Activated CD4-positive, alpha-beta T cell treated with anti-CD3 and anti-CD28 coated beads for 36 hours (primary cell): ENCODE results near the gene SAE1. TPM values are rescaled to one million over a fixed set of nuclear protein-coding genes. Genes with fewer than 3 reads are reported as not detected.

Source experiments
- ATAC-seq: fragments of 200-7000 bp; cut with Tn5 transposase; one replicate; pipeline ENCODE4 v1.10.0; 2021; ENCODE audit warnings: mild to moderate bottlenecking, moderate library complexity
- CTCF ChIA-PET: fragments of 350-600 bp; sonication (Branson Sonifier 250); formaldehyde crosslinking; loops from one replicate; lab custom pipeline; 2021; ENCODE audit warnings: antibody characterized with exemption; lab: Charles Lee
- POLR2A ChIA-PET: fragments of 350-600 bp; sonication (Branson Sonifier 250); formaldehyde crosslinking; loops from one replicate; lab custom pipeline; 2021; ENCODE audit warnings: antibody characterized with exemption, inconsistent platforms; lab: Charles Lee
- DNase-seq: peaks from one replicate; pipeline ENCODE4 v3.0.0-alpha.2; 2020
- H3K27ac Mint-ChIP-seq: one replicate; pipeline ENCODE4 v1.8.0; 2021; ENCODE audit warnings: mixed read lengths
- H3K27me3 Mint-ChIP-seq: one replicate; pipeline ENCODE4 v1.8.0; 2021; ENCODE audit warnings: mixed read lengths
- H3K36me3 Mint-ChIP-seq: one replicate; pipeline ENCODE4 v1.8.0; 2021; ENCODE audit warnings: low read depth, mixed read lengths
- H3K4me1 Mint-ChIP-seq: one replicate; pipeline ENCODE4 v1.8.0; 2021; ENCODE audit warnings: mixed read lengths
- H3K4me3 Mint-ChIP-seq: one replicate; pipeline ENCODE4 v1.8.0; 2021; ENCODE audit warnings: mild to moderate bottlenecking, moderate library complexity, mixed read lengths
- H3K9me3 Mint-ChIP-seq: one replicate; pipeline ENCODE4 v1.8.0; 2021; ENCODE audit warnings: low read depth, mixed read lengths
- intact Hi-C, 2 experiments: fragments of 100-400 bp; cut with DNase I in 1 of 2; cut with micrococcal nuclease in 1 of 2; formaldehyde crosslinking; loops; one replicate each; pipeline versions ENCODE4 v1.14.2 to v1.15.1; 2022 to 2024; cut with DNase I, micrococcal nuclease
- total RNA-seq, 2 experiments: library from RNA; stranded (reverse); gene quantifications; one replicate each; pipeline ENCODE4 v1.2.3, GENCODE V29; 2021

SAE1 gene
- total RNA-seq, 2 experiments from 2014 or later = 143 to 156 TPM

GRCh38 chr19:47210689-47211316 lies 80.2 kb downstream of the SAE1 start:
- DNase-seq (peak; percentile 89), ATAC-seq (peak; percentile 87)
- H3K27me3 Mint-ChIP-seq = no peaks in the 10 kb centered on the region
- no peak overlapping the region for H3K4me3 Mint-ChIP-seq
- H3K27ac Mint-ChIP-seq = peak overlapping the region; percentile 91
- no peaks in the 10 kb centered on the region for H3K9me3 Mint-ChIP-seq
- H3K4me1 Mint-ChIP-seq = peaks cover 9% of the 10 kb centered on the region
- intact Hi-C loops = loop anchor here (1.0 kb wide), 2 partner anchors 33 to 62 kb away; no protein-coding TSS in a partner anchor
- H3K36me3 Mint-ChIP-seq = peaks cover 40% of the 10 kb centered on the region
- CTCF ChIA-PET = interaction anchor here (0.7 to 7.3 kb wide), 49 partner anchors 9 to 566 kb away, joined by 3 to 205 read pairs (median 5); partner anchors contain the start of genes CCDC9, SAE1 and ZC3H4
- POLR2A ChIA-PET = interaction anchor here (0.6 to 2.1 kb wide), 10 partner anchors 14 to 76 kb away, joined by 3 to 16 read pairs (median 4); partner anchors contain the start of gene INAFM1

GRCh38 chr19:47215581-47215980 lies 84.9 kb downstream of the SAE1 start:
- peaks cover 10% of the 10 kb centered on the region for H3K36me3 Mint-ChIP-seq
- ATAC-seq = no peak
- ChIA-PET POLR2A (interaction anchor here (0.5 to 0.7 kb wide), 2 partner anchors 33 to 56 kb away, joined by 3 read pairs; no protein-coding TSS in a partner anchor), CTCF (interaction anchor here (0.9 to 1.8 kb wide), 2 partner anchors 32 to 56 kb away, joined by 4 read pairs; no protein-coding TSS in a partner anchor)
- no peak overlapping the region for H3K27ac Mint-ChIP-seq
- intact Hi-C loops = no loop called here
- H3K27me3 Mint-ChIP-seq = no peaks in the 10 kb centered on the region
- DNase-seq = no peak
- peaks cover 7% of the 10 kb centered on the region for H3K4me1 Mint-ChIP-seq
- H3K9me3 Mint-ChIP-seq = no peaks in the 10 kb centered on the region
- no peak overlapping the region for H3K4me3 Mint-ChIP-seq

- Mint-ChIP-seq H3K4me1 (peaks cover 5% of the 10 kb centered on the region), H3K27me3 (no peaks in the 10 kb centered on the region), H3K27ac (no peak overlapping the region), H3K4me3 (no peak overlapping the region), H3K9me3 (no peaks in the 10 kb centered on the region), H3K36me3 (peaks cover 8% of the 10 kb centered on the region)
- no peak for DNase-seq
- no peak for ATAC-seq
- intact Hi-C loops = no loop called here
- ChIA-PET POLR2A (interaction anchor here (0.7 kb wide), 1 partner anchor 25 kb away, joined by 7 read pairs; no protein-coding TSS in a partner anchor), CTCF (no interaction called here)
Observed at GRCh38 chr19:47221080-47221841, 90.6 kb downstream of the SAE1 start.

- H3K4me3 Mint-ChIP-seq = no peak overlapping the region
- ChIA-PET CTCF (no interaction called here), POLR2A (interaction anchor here (0.7 kb wide), 1 partner anchor 24 kb away, joined by 7 read pairs; no protein-coding TSS in a partner anchor)
- ATAC-seq (no peak), DNase-seq (no peak)
- H3K4me1 Mint-ChIP-seq = peaks cover 8% of the 10 kb centered on the region
- peaks cover 8% of the 10 kb centered on the region for H3K36me3 Mint-ChIP-seq
- H3K9me3 Mint-ChIP-seq = no peaks in the 10 kb centered on the region
- intact Hi-C loops = no loop called here
- no peak overlapping the region for H3K27ac Mint-ChIP-seq
- H3K27me3 Mint-ChIP-seq = no peaks in the 10 kb centered on the region
Observed at GRCh38 chr19:47221890-47222289, 91.3 kb downstream of the SAE1 start.

GRCh38 chr19:47225746-47226425 lies 95.3 kb downstream of the SAE1 start:
- ChIA-PET POLR2A (interaction anchor here (0.5 to 2.1 kb wide), 17 partner anchors 13 to 851 kb away, joined by 3 to 24 read pairs (median 5); partner anchors contain the start of genes CCDC9, SLC1A5 and ZC3H4), CTCF (interaction anchor here (0.6 to 4.4 kb wide), 11 partner anchors 12 to 1047 kb away, joined by 3 to 43 read pairs (median 4); no protein-coding TSS in a partner anchor)
- Mint-ChIP-seq H3K9me3 (no peaks in the 10 kb centered on the region), H3K4me3 (peak overlapping the region; percentile 77), H3K27ac (no peak overlapping the region), H3K4me1 (peaks cover 16% of the 10 kb centered on the region), H3K27me3 (no peaks in the 10 kb centered on the region), H3K36me3 (peaks cover 8% of the 10 kb centered on the region)
- DNase-seq (peak; percentile 93), ATAC-seq (peak; percentile 70)
- intact Hi-C loops = loop anchor here (1.0 to 5.0 kb wide), 13 partner anchors 18 to 624 kb away; partner anchors contain the start of genes CALM3 (in 1 of the 2), CCDC9 (in 1 of the 2), DHX34 (in 1 of the 2) and INAFM1 (in 1 of the 2)

- CTCF ChIA-PET = interaction anchor here (0.6 to 4.4 kb wide), 6 partner anchors 11 to 47 kb away, joined by 3 to 43 read pairs (median 6); no protein-coding TSS in a partner anchor
- Mint-ChIP-seq H3K36me3 (peaks cover 8% of the 10 kb centered on the region), H3K4me3 (peak overlapping the region; percentile 77), H3K27ac (peak overlapping the region; percentile 84), H3K4me1 (peaks cover 21% of the 10 kb centered on the region), H3K9me3 (no peaks in the 10 kb centered on the region), H3K27me3 (no peaks in the 10 kb centered on the region)
- DNase-seq (peak; percentile 78), ATAC-seq (peak; percentile 7)
- POLR2A ChIA-PET = interaction anchor here (0.6 to 2.1 kb wide), 10 partner anchors 16 to 220 kb away, joined by 4 to 24 read pairs (median 10); partner anchors contain the start of genes CCDC9 and ZC3H4
- intact Hi-C loops = loop anchor here (1.0 to 5.0 kb wide), 13 partner anchors 18 to 624 kb away; partner anchors contain the start of genes CALM3 (in 1 of the 2), CCDC9 (in 1 of the 2), DHX34 (in 1 of the 2) and INAFM1 (in 1 of the 2)
Observed at GRCh38 chr19:47226426-47227351, 96.1 kb downstream of the SAE1 start.

- H3K4me3 Mint-ChIP-seq = peak overlapping the region; percentile 77
- H3K9me3 Mint-ChIP-seq = no peaks in the 10 kb centered on the region
- H3K36me3 Mint-ChIP-seq = peaks cover 8% of the 10 kb centered on the region
- ATAC-seq (peak; percentile 9), DNase-seq (peak; percentile 82)
- ChIA-PET CTCF (interaction anchor here (1.2 to 4.4 kb wide), 2 partner anchors 19 to 70 kb away, joined by 4 to 43 read pairs; no protein-coding TSS in a partner anchor), POLR2A (interaction anchor here (0.6 to 2.1 kb wide), 3 partner anchors 17 to 219 kb away, joined by 6 to 24 read pairs (median 10); partner anchors contain the start of gene CCDC9)
- H3K27ac Mint-ChIP-seq = peak overlapping the region; percentile 73
- no peaks in the 10 kb centered on the region for H3K27me3 Mint-ChIP-seq
- H3K4me1 Mint-ChIP-seq = peaks cover 30% of the 10 kb centered on the region
- intact Hi-C loops = loop anchor here (2.0 to 5.0 kb wide), 3 partner anchors 41 to 625 kb away; partner anchors contain the start of gene CALM3 (in 1 of the 2)
Observed at GRCh38 chr19:47227352-47228167, 96.9 kb downstream of the SAE1 start.

- H3K4me1 Mint-ChIP-seq = peaks cover 35% of the 10 kb centered on the region
- peak overlapping the region; percentile 77 for H3K4me3 Mint-ChIP-seq
- H3K27ac Mint-ChIP-seq = no peak overlapping the region
- peak; percentile 72 for DNase-seq
- no peaks in the 10 kb centered on the region for H3K27me3 Mint-ChIP-seq
- peak; percentile 10 for ATAC-seq
- H3K36me3 Mint-ChIP-seq = peaks cover 8% of the 10 kb centered on the region
- intact Hi-C loops = loop anchor here (5.0 kb wide), 2 partner anchors 71 to 626 kb away; partner anchors contain the start of gene CALM3 (in 1 of the 2)
- H3K9me3 Mint-ChIP-seq = no peaks in the 10 kb centered on the region
- CTCF ChIA-PET = interaction anchor here (1.2 kb wide), 1 partner anchor 71 kb away, joined by 4 read pairs; no protein-coding TSS in a partner anchor
- POLR2A ChIA-PET = no interaction called here
Observed at GRCh38 chr19:47228168-47228936, 97.7 kb downstream of the SAE1 start.
